Astrocyte (in vitro differentiated cells and primary cell): ENCODE data around the gene TCEA2. TPM values are rescaled to one million over a fixed set of nuclear protein-coding genes. Genes with fewer than 3 reads are reported as not detected.

ENCODE experiments used
- DNase-seq: peaks from one replicate; pipeline ENCODE4 v3.0.0-alpha.2; 2010; ENCODE audit warnings: low read depth
- FAIRE-seq: peaks from 2 replicates; lab custom pipeline; 2011; peaks lifted over from hg19 to GRCh38; lab: Jason Lieb, UNC
- H2AFZ ChIP-seq: 2 replicates; pipeline ENCODE4 v1.6.0; 2012; ENCODE audit warnings: low read depth, low read length, inconsistent platforms
- H3K27ac ChIP-seq: 2 replicates; pipeline ENCODE4 v1.5.1; 2011; ENCODE audit warnings: low read depth, low read length, inconsistent platforms
- H3K27me3 ChIP-seq: 2 replicates; pipeline ENCODE4 v1.6.0; 2011; ENCODE audit warnings: low read length, inconsistent platforms; ENCODE audit not compliant: insufficient read depth
- H3K36me3 ChIP-seq: 2 replicates; pipeline ENCODE4 v1.5.1; 2011; ENCODE audit warnings: low read length, inconsistent platforms; ENCODE audit not compliant: insufficient read depth
- H3K4me1 ChIP-seq: 2 replicates; pipeline ENCODE4 v1.5.1; 2011; ENCODE audit warnings: low read length, inconsistent platforms; ENCODE audit not compliant: insufficient read depth
- H3K4me2 ChIP-seq: 2 replicates; pipeline ENCODE4 v1.6.0; 2012; ENCODE audit warnings: low read length, inconsistent platforms
- H3K4me3 ChIP-seq: 2 replicates; pipeline ENCODE4 v1.5.1; 2011; ENCODE audit warnings: low read depth, mild to moderate bottlenecking, low read length, inconsistent platforms; ENCODE audit not compliant: insufficient read depth
- H3K79me2 ChIP-seq: 2 replicates; pipeline ENCODE4 v1.6.0; 2012; ENCODE audit warnings: mild to moderate bottlenecking, low read length, inconsistent platforms; ENCODE audit not compliant: insufficient read depth
- H3K9ac ChIP-seq: 2 replicates; pipeline ENCODE4 v1.6.0; 2012; ENCODE audit warnings: mild to moderate bottlenecking, low read length, inconsistent platforms
- H3K9me3 ChIP-seq: 2 replicates; pipeline ENCODE4 v1.5.1; 2012; ENCODE audit warnings: low read depth, mild to moderate bottlenecking, low read length, inconsistent platforms; ENCODE audit not compliant: insufficient read depth
- H4K20me1 ChIP-seq: 2 replicates; pipeline ENCODE4 v1.6.0; 2012; ENCODE audit warnings: low read length, inconsistent platforms; ENCODE audit not compliant: insufficient read depth
- H3K27ac Mint-ChIP-seq: one replicate; pipeline ENCODE4 v1.8.0; 2021; ENCODE audit warnings: mild to moderate bottlenecking, mixed read lengths; ENCODE audit not compliant: unreplicated experiment
- H3K27me3 Mint-ChIP-seq: one replicate; pipeline ENCODE4 v1.8.0; 2021; ENCODE audit warnings: low read depth, mixed read lengths; ENCODE audit not compliant: unreplicated experiment
- H3K36me3 Mint-ChIP-seq: one replicate; pipeline ENCODE4 v1.8.0; 2021; ENCODE audit warnings: low read depth, mixed read lengths; ENCODE audit not compliant: unreplicated experiment
- H3K4me1 Mint-ChIP-seq: one replicate; pipeline ENCODE4 v1.8.0; 2021; ENCODE audit warnings: low read depth, mixed read lengths; ENCODE audit not compliant: unreplicated experiment
- H3K4me3 Mint-ChIP-seq: one replicate; pipeline ENCODE4 v1.8.0; 2021; ENCODE audit warnings: mild to moderate bottlenecking, moderate library complexity, mixed read lengths; ENCODE audit not compliant: unreplicated experiment
- H3K9me3 Mint-ChIP-seq: one replicate; pipeline ENCODE4 v1.8.0; 2021; ENCODE audit warnings: mild to moderate bottlenecking, mixed read lengths; ENCODE audit not compliant: unreplicated experiment
- CTCF ChIP-seq: IDR thresholded peaks from 2 replicates; pipeline ENCODE4 v1.5.1; 2011; ENCODE audit warnings: low read depth, mild to moderate bottlenecking, inconsistent platforms, low read length, moderate library complexity; ENCODE audit not compliant: insufficient read depth
- EZH2 ChIP-seq: IDR thresholded peaks from 2 replicates; pipeline ENCODE4 v1.6.1; 2012; ENCODE audit warnings: mild to moderate bottlenecking, low read length, inconsistent platforms; ENCODE audit not compliant: insufficient read depth
- total RNA-seq: library from RNA; stranded (reverse); gene quantifications from 2 replicates; pipeline ENCODE4 v1.2.1, GENCODE V29; 2021

TCEA2 gene
- total RNA-seq, 1 donor from 2014 or later = 53.1 TPM

GRCh38 chr20:64093013-64093503 lies 30.1 kb downstream of the TCEA2 start:
- Histone ChIP-seq H4K20me1 (peaks cover 4% of the 10 kb centered on the region), H3K36me3 (no peaks in the 10 kb centered on the region), H3K9me3 (no peaks in the 10 kb centered on the region), H3K27ac (no peak overlapping the region), H3K4me3 (no peak overlapping the region), H3K4me2 (no peak overlapping the region), H2AFZ (no peak overlapping the region), H3K9ac (no peak overlapping the region), H3K4me1 (no peaks in the 10 kb centered on the region), H3K27me3 (peaks cover 15% of the 10 kb centered on the region), H3K79me2 (no peaks in the 10 kb centered on the region)
- Mint-ChIP-seq H3K27me3 (peaks cover 34% of the 10 kb centered on the region), H3K4me3 (no peak overlapping the region), H3K27ac (no peak overlapping the region), H3K4me1 (peaks cover 2% of the 10 kb centered on the region), H3K36me3 (peaks cover 2% of the 10 kb centered on the region), H3K9me3 (no peaks in the 10 kb centered on the region)
- DNase-seq (no peak), FAIRE-seq (no peak)
- no peak for TF ChIP-seq CTCF
- TF ChIP-seq EZH2 = no peak

GRCh38 chr20:64095455-64095854 lies 32.5 kb downstream of the TCEA2 start:
- Histone ChIP-seq H2AFZ (no peak overlapping the region), H3K27ac (no peak overlapping the region), H3K79me2 (no peaks in the 10 kb centered on the region), H3K9ac (no peak overlapping the region), H3K4me2 (no peak overlapping the region), H3K9me3 (no peaks in the 10 kb centered on the region), H3K27me3 (peaks cover 9% of the 10 kb centered on the region), H3K4me1 (no peaks in the 10 kb centered on the region), H3K36me3 (no peaks in the 10 kb centered on the region), H4K20me1 (no peaks in the 10 kb centered on the region), H3K4me3 (no peak overlapping the region)
- Mint-ChIP-seq H3K4me3 (no peak overlapping the region), H3K9me3 (no peaks in the 10 kb centered on the region), H3K36me3 (peaks cover 6% of the 10 kb centered on the region), H3K4me1 (peaks cover 2% of the 10 kb centered on the region), H3K27me3 (peaks cover 21% of the 10 kb centered on the region), H3K27ac (no peak overlapping the region)
- no peak for FAIRE-seq
- no peak for DNase-seq
- TF ChIP-seq EZH2 = no peak
- TF ChIP-seq CTCF = no peak

GRCh38 chr20:64095927-64096326 lies 32.9 kb downstream of the TCEA2 start:
- H3K79me2 ChIP-seq = no peaks in the 10 kb centered on the region
- H3K36me3 ChIP-seq = no peaks in the 10 kb centered on the region
- H2AFZ ChIP-seq = no peak overlapping the region
- no peaks in the 10 kb centered on the region for H3K4me1 ChIP-seq
- H3K27ac ChIP-seq = no peak overlapping the region
- peaks cover 26% of the 10 kb centered on the region for H3K27me3 Mint-ChIP-seq
- no peak overlapping the region for H3K27ac Mint-ChIP-seq
- TF ChIP-seq EZH2 = no peak
- TF ChIP-seq CTCF = no peak
- no peak for FAIRE-seq
- no peak overlapping the region for H3K9ac ChIP-seq
- no peak overlapping the region for H3K4me3 ChIP-seq
- no peak overlapping the region for H3K4me3 Mint-ChIP-seq
- H3K4me2 ChIP-seq = no peak overlapping the region
- H4K20me1 ChIP-seq = no peaks in the 10 kb centered on the region
- no peaks in the 10 kb centered on the region for H3K9me3 ChIP-seq
- H3K9me3 Mint-ChIP-seq = no peaks in the 10 kb centered on the region
- no peak for DNase-seq
- peaks cover 2% of the 10 kb centered on the region for H3K4me1 Mint-ChIP-seq
- peaks cover 6% of the 10 kb centered on the region for H3K36me3 Mint-ChIP-seq
- H3K27me3 ChIP-seq = peaks cover 14% of the 10 kb centered on the region
